ENCODE measurements around the gene PCDH12.
"Not testable (repeated sequence)": the region's sequence is repeated elsewhere in the genome, so short reads cannot be mapped to it uniquely, and the experiment has no call there.

Gene PCDH12

GRCh38 chr5:141935538-141935937 is 22.5 kb downstream of the PCDH12 start:
- DNase-seq: no peak

GRCh38 chr5:141934099-141934844 is 23.7 kb downstream of the PCDH12 start:
- no peak for DNase-seq

- no peak for DNase-seq
Measured at GRCh38 chr5:141933151-141933550, 24.9 kb downstream of the PCDH12 start.

- no peak for DNase-seq
Measured at GRCh38 chr5:141931694-141932093, 26.3 kb downstream of the PCDH12 start.

- DNase-seq: no peak
Measured at GRCh38 chr5:141929398-141930058, 28.5 kb downstream of the PCDH12 start.

- DNase-seq: no peak
Measured at GRCh38 chr5:141928051-141928450, 30.0 kb downstream of the PCDH12 start.

GRCh38 chr5:141926434-141926833 is 31.6 kb downstream of the PCDH12 start:
- no peak for DNase-seq

- peak; percentile 92 for DNase-seq
Measured at GRCh38 chr5:141923448-141924313, 34.3 kb downstream of the PCDH12 start, which contains the start of gene DELE1. DELE1 (plus strand) TSS chr5:141923871; CDS start chr5:141923942, 71 bp downstream.

- DNase-seq: not testable (repeated sequence)
Measured at GRCh38 chr5:141922827-141923447, 35.1 kb downstream of the PCDH12 start.

GRCh38 chr5:141920771-141921170 is 37.2 kb downstream of the PCDH12 start:
- no peak for DNase-seq

GRCh38 chr5:141919218-141920119 is 38.5 kb downstream of the PCDH12 start:
- no peak for DNase-seq

GRCh38 chr5:141917760-141918159 is 40.2 kb downstream of the PCDH12 start:
- DNase-seq: no peak

- DNase-seq: no peak
Measured at GRCh38 chr5:141916522-141916921, 41.5 kb downstream of the PCDH12 start.

- DNase-seq: no peak
Measured at GRCh38 chr5:141915881-141916336, 42.1 kb downstream of the PCDH12 start.

- no peak for DNase-seq
Measured at GRCh38 chr5:141914797-141915196, 43.2 kb downstream of the PCDH12 start.

- DNase-seq: peak; percentile 9
Measured at GRCh38 chr5:141914199-141914743, 43.7 kb downstream of the PCDH12 start.

- DNase-seq: no peak
Measured at GRCh38 chr5:141913560-141914198, 44.3 kb downstream of the PCDH12 start.

GRCh38 chr5:141910271-141910673 is 47.7 kb downstream of the PCDH12 start:
- no peak for DNase-seq

- DNase-seq: no peak
Measured at GRCh38 chr5:141909212-141909611, 48.8 kb downstream of the PCDH12 start.

GRCh38 chr5:141908796-141909195 is 49.2 kb downstream of the PCDH12 start:
- no peak for DNase-seq

- DNase-seq: no peak
Measured at GRCh38 chr5:141906972-141907371, 51.0 kb downstream of the PCDH12 start.
